A549 treated with DMSO at 1 μM for 4 hours (cell line): Measurements from ENCODE around the gene PDCD7. TPM values are rescaled to one million over a fixed set of nuclear protein-coding genes. Genes with fewer than 3 reads are reported as not detected.

Experiments used
- total RNA-seq: library from RNA; stranded (reverse); fragments of 200-300 nt; extraction: Qiagen RNA extraction; gene quantifications from 5 replicates; pipeline ENCODE4 v1.2.3, GENCODE V29; 2022; ENCODE audit warnings: low read depth

Gene PDCD7, protein sequence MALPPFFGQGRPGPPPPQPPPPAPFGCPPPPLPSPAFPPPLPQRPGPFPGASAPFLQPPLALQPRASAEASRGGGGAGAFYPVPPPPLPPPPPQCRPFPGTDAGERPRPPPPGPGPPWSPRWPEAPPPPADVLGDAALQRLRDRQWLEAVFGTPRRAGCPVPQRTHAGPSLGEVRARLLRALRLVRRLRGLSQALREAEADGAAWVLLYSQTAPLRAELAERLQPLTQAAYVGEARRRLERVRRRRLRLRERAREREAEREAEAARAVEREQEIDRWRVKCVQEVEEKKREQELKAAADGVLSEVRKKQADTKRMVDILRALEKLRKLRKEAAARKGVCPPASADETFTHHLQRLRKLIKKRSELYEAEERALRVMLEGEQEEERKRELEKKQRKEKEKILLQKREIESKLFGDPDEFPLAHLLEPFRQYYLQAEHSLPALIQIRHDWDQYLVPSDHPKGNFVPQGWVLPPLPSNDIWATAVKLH
- total RNA-seq, result 24.0 to 33.4 TPM (median 28.2 TPM) in 5 replicates

DNA sequence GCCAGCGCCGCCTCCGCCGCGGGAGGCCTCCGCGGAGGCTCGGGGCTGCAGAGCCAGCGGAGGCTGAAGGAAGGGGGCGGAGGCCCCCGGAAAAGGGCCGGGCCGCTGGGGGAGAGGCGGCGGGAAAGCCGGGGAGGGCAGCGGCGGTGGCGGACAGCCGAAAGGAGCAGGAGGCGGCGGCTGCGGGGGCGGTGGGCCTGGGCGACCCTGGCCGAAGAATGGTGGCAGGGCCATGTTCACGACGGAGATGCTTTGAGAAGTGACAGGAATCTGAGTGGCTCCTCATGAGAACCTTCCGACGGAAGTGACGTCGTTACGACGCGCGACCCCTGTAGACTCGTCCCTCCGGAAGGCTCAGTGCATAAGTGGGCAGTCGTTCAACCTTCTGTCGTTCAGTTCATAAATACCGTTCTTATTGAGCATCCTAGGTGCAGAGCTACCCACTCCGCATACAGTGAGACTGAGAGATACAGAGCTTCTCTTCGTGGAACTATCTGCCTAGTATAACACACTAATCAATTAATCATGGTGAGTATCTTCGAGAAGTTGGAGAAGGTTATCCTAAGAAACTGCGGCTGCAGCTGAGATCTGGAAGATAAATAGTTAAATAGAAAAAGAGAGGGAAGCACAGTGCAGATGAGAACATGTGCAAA, at the start of gene PDCD7:
PDCD7 (minus strand) TSS at position 261 of the 653 bp plus-strand sequence; CDS start at position 234, 27 bp downstream.

GRCh38 chr15:65115086-65115485, 18.5 kb downstream of the PDCD7 start, which contains the start of gene UBAP1L:
Gene UBAP1L, minus strand, starts transcription at chr15:65115200. Its CDS starts 8,985 bp downstream, at chr15:65106215.

DNA sequence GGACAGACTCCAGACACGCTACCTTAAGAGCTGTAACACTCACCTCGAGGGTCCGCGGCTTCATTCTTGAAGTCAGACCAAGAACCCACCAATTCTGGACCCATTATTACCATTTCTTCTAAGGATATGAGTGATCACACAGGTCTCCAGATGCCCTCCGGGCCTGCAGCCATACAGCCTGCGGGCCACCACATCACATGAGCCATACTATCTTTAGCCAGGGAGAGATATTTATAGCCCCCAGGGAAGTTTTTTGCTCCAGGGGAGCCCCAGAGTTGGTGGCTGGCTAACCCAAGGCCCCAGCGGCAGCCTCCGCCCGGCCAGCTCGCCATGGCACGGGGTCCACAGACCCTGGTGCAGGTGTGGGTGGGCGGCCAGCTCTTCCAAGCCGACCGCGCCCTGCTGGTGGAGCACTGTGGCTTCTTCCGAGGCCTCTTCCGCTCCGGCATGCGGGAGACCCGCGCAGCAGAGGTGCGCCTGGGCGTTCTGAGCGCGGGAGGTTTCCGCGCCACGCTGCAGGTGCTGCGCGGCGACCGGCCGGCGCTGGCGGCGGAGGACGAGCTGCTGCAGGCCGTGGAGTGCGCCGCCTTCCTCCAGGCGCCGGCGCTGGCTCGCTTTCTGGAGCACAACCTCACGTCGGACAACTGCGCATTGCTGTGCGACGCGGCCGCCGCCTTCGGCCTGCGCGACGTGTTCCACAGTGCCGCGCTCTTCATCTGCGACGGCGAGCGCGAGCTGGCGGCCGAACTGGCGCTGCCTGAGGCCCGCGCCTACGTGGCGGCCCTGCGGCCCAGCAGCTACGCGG, 56.9 kb downstream of the PDCD7 start, which contains the start of gene KBTBD13:
KBTBD13 (plus strand) TSS at position 261 of the 805 bp plus-strand sequence; CDS start at position 331, 70 bp downstream.

GRCh38 chr15:65067645-65068402, 65.8 kb downstream of the PDCD7 start, which contains the start of gene RASL12:
Gene RASL12, minus strand, starts transcription at chr15:65067991. Its CDS starts 156 bp downstream, at chr15:65067835.

Other genes with a start within 250 kb of the PDCD7 start
- 1.5 to 2.1 TPM (median 1.9 TPM) in 5 replicates for gene ANKDD1A, start 221.9 kb downstream of the PDCD7 start, total RNA-seq
- 114 to 142 TPM (median 130 TPM) in 5 replicates for gene SPG21, start 143.9 kb downstream of the PDCD7 start, total RNA-seq
- gene MTFMT, start 104.2 kb downstream of the PDCD7 start, total RNA-seq, result 23.7 to 29.0 TPM (median 25.8 TPM) in 5 replicates
- gene SLC51B, start 88.4 kb downstream of the PDCD7 start, total RNA-seq, result 10.5 to 15.5 TPM (median 12.1 TPM) in 5 replicates
- 0.06 to 0.28 TPM (median 0.19 TPM) in 5 replicates for gene RASL12, start 65.8 kb downstream of the PDCD7 start, total RNA-seq
- 0.02 TPM in 1 of 5 replicates, not detected in the others for gene KBTBD13, start 57.1 kb downstream of the PDCD7 start, total RNA-seq
- gene UBAP1L, start 18.6 kb downstream of the PDCD7 start, total RNA-seq, result 0.52 to 1.4 TPM (median 0.91 TPM) in 5 replicates
- 41.2 to 58.4 TPM (median 51.2 TPM) in 5 replicates for gene CLPX, start 51.5 kb upstream of the PDCD7 start, total RNA-seq
- gene CILP, start 77.7 kb upstream of the PDCD7 start, total RNA-seq, result 0.05 to 0.08 TPM (median 0.08 TPM) in 5 replicates
- 9.9 to 12.1 TPM (median 10.9 TPM) in 5 replicates for gene PARP16, start 153.1 kb upstream of the PDCD7 start, total RNA-seq
- not detected in 5 replicates for gene RNU5A-1, start 162.2 kb upstream of the PDCD7 start, total RNA-seq
- not detected in 5 replicates for gene RNU5B-1, start 170.9 kb upstream of the PDCD7 start, total RNA-seq
- 0.05 to 0.21 TPM (median 0.12 TPM) in 4 of 5 replicates, not detected in the other for gene IGDCC3, start 244.2 kb upstream of the PDCD7 start, total RNA-seq